Nephron (organoid): ENCODE measurements around the gene NDUFAF2.
"Not testable (repeated sequence)": the region's sequence is repeated elsewhere in the genome, so short reads cannot be mapped to it uniquely, and the experiment has no call there.

Experiments
- H3K27ac Mint-ChIP-seq, 3 experiments: 2 replicates each; pipeline ENCODE4 v1.8.0; 2020; ENCODE audit warnings: mixed read lengths in 3 of 3, mild to moderate bottlenecking in 2 of 3, moderate library complexity in 1 of 3
- H3K27me3 Mint-ChIP-seq: 2 replicates; pipeline ENCODE4 v1.8.0; 2021; ENCODE audit warnings: low read depth, mild to moderate bottlenecking, moderate library complexity, mixed read lengths
- H3K36me3 Mint-ChIP-seq: 2 replicates; pipeline ENCODE4 v1.8.0; 2020; ENCODE audit warnings: low read depth, mixed read lengths
- H3K4me1 Mint-ChIP-seq: 2 replicates; pipeline ENCODE4 v1.8.0; 2020; ENCODE audit warnings: mixed read lengths
- H3K4me3 Mint-ChIP-seq, 3 experiments: 2 replicates each; pipeline ENCODE4 v1.8.0; 2020; ENCODE audit warnings: mild to moderate bottlenecking in 3 of 3, mixed read lengths in 3 of 3, moderate library complexity in 2 of 3
- H3K9me3 Mint-ChIP-seq: 2 replicates; pipeline ENCODE4 v1.8.0; 2020; ENCODE audit warnings: mixed read lengths
- CTCF ChIP-seq, 3 experiments: fragments of 200-600 bp; sonication (generic); IDR thresholded peaks; one replicate each; pipeline ENCODE4 v1.5.0; 2021; ENCODE audit warnings: antibody characterized with exemption in 3 of 3; ENCODE audit not compliant: unreplicated experiment in 3 of 3

The NDUFAF2 gene

DNA sequence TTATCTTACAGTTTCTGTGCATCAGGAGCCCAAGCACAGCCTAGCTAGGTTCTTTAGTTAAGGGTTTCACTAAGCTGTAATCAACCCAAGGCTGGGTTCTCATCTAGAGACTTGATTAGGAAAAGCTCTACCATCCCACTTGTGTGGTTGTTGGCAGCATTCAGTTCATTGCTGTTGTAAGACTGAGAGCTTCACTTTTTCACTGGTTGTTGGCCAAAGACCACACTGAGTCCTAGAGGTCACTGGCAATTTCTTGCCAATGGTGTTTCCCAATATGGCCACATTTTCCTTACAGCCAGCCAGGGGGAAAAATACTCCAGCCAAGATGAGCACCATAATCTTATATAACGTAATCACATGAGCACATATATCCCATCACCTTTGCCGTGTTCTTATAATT, 142.9 kb downstream of the NDUFAF2 start:
- no peak for TF ChIP-seq CTCF (IDR thresholded peaks at IDR 0.05; ENCODE audit: unreplicated experiment in 3 of 3)
- Mint-ChIP-seq H3K27me3 (no peaks in the 10 kb centered on the region), H3K4me1 (no peaks in the 10 kb centered on the region), H3K9me3 (peaks cover 12% of the 10 kb centered on the region), H3K27ac (no peak overlapping the region), H3K4me3 (no peak overlapping the region), H3K36me3 (peaks cover 15% of the 10 kb centered on the region)

- H3K27me3 Mint-ChIP-seq: no peaks in the 10 kb centered on the region
- H3K27ac Mint-ChIP-seq: no peak overlapping the region
- peaks cover 5% of the 10 kb centered on the region for H3K36me3 Mint-ChIP-seq
- H3K4me1 Mint-ChIP-seq: no peaks in the 10 kb centered on the region
- no peak overlapping the region for H3K4me3 Mint-ChIP-seq
- peaks cover 13% of the 10 kb centered on the region for H3K9me3 Mint-ChIP-seq
- TF ChIP-seq CTCF (IDR thresholded peaks at IDR 0.05; ENCODE audit: unreplicated experiment in 3 of 3): no peak
Measured at GRCh38 chr5:61089351-61089750, 144.3 kb downstream of the NDUFAF2 start.

- not testable (repeated sequence) for H3K4me3 Mint-ChIP-seq, H3K27me3 Mint-ChIP-seq, H3K4me1 Mint-ChIP-seq, H3K27ac Mint-ChIP-seq, H3K36me3 Mint-ChIP-seq
- peaks cover 12% of the 10 kb centered on the region for H3K9me3 Mint-ChIP-seq
Measured at GRCh38 chr5:61093046-61093771, 148.2 kb downstream of the NDUFAF2 start.

GRCh38 chr5:61097465-61097864, 152.5 kb downstream of the NDUFAF2 start:
- no peak for TF ChIP-seq CTCF (IDR thresholded peaks at IDR 0.05; ENCODE audit: unreplicated experiment in 3 of 3)
- H3K36me3 Mint-ChIP-seq: peaks cover 23% of the 10 kb centered on the region
- no peaks in the 10 kb centered on the region for H3K4me1 Mint-ChIP-seq
- H3K27ac Mint-ChIP-seq: no peak overlapping the region
- peaks cover 16% of the 10 kb centered on the region for H3K9me3 Mint-ChIP-seq
- H3K27me3 Mint-ChIP-seq: no peaks in the 10 kb centered on the region
- no peak overlapping the region for H3K4me3 Mint-ChIP-seq

DNA sequence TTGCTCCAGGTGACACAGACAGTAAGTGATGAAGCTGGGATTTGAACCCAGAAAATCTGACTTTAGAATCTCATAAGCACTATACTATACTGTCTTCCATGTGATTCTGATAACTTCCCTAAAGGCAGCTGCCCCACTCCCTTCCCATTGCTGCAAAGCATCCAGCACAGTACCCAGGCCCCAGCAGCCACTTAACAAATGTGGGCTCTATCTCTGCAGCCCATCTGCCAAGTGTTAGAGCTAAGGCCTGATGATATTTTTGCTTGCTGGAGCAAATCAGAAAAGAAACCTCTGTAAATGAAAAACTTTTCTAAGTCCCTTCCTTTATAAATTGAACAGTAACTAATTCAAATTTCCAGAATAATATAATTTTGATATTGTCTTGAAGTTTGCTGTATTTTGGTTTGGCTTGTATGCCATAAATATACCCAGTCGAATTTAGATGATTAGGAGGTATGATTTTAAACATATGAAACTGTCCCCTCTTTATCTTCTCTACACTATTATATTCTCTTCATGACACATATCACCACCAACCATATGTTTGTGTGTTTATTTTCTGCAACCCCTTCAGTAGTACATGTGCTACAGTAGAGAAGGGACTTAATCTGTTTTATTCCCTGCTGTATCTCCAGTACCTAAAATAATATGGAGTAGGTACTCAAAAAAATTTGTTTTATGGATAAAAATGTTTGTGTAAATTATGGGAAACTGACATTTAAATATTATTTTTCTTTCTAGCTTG, 153.4 kb downstream of the NDUFAF2 start:
- Mint-ChIP-seq H3K4me1 (no peaks in the 10 kb centered on the region), H3K36me3 (peaks cover 30% of the 10 kb centered on the region), H3K27ac (no peak overlapping the region), H3K9me3 (peaks cover 17% of the 10 kb centered on the region), H3K4me3 (no peak overlapping the region), H3K27me3 (no peaks in the 10 kb centered on the region)
- no peak for TF ChIP-seq CTCF (IDR thresholded peaks at IDR 0.05; ENCODE audit: unreplicated experiment in 3 of 3)

GRCh38 chr5:61100437-61100836, 155.4 kb downstream of the NDUFAF2 start:
- TF ChIP-seq CTCF (IDR thresholded peaks at IDR 0.05; ENCODE audit: unreplicated experiment in 3 of 3): no peak
- peaks cover 31% of the 10 kb centered on the region for H3K36me3 Mint-ChIP-seq
- peaks cover 17% of the 10 kb centered on the region for H3K9me3 Mint-ChIP-seq
- no peak overlapping the region for H3K27ac Mint-ChIP-seq
- H3K27me3 Mint-ChIP-seq: no peaks in the 10 kb centered on the region
- H3K4me1 Mint-ChIP-seq: no peaks in the 10 kb centered on the region
- no peak overlapping the region for H3K4me3 Mint-ChIP-seq
